Measurements from ENCODE around the gene PCBP3. TPM values are rescaled to one million over a fixed set of nuclear protein-coding genes. Genes with fewer than 3 reads are reported as not detected.

The PCBP3 gene
- total and polyA plus RNA-seq, 2 donors (not counting 3 experiments of a cell fraction or from before 2014, with no cell fraction given) = 0.06 to 1.1 TPM

GRCh38 chr21:45876381-45877170, 233.1 kb downstream of the PCBP3 start:
- no peak for FAIRE-seq
- intact Hi-C loops (cut with micrococcal nuclease) (no loop called here), dilution Hi-C loops (cut with MboI; ENCODE audit: extremely low pct_ligation_motif_present, low sequenced_read_pairs) (no loop called here)
- no peak for DNase-seq (ENCODE audit: low read depth, low spot score)
- no peaks in the 10 kb centered on the region for H3K9me1 ChIP-seq (replicated peaks; ENCODE audit: control insufficient read depth, extremely low read depth, insufficient read depth, low read length)
- H2AFZ ChIP-seq (ENCODE audit: low read depth, low read length) = no peak overlapping the region
- H3K9ac ChIP-seq (replicated peaks; ENCODE audit: extremely low read depth, insufficient read depth, low read length) = no peak overlapping the region
- H3K79me2 ChIP-seq (ENCODE audit: control insufficient read depth, insufficient read depth, low read length) = no peaks in the 10 kb centered on the region
- H3K4me1 ChIP-seq (ENCODE audit: control insufficient read depth, extremely low read depth, insufficient read depth, low read length) = no peaks in the 10 kb centered on the region
- no peaks in the 10 kb centered on the region for H3K27me3 ChIP-seq (ENCODE audit: control insufficient read depth in 2 of 2, insufficient read depth in 2 of 2, low read length in 2 of 2)
- no peak overlapping the region for H3K4me3 ChIP-seq (replicated peaks in 1 of 3; ENCODE audit: insufficient read depth in 1 of 3, low read depth in 1 of 3, low read length in 3 of 3)
- no peak overlapping the region for H3K4me2 ChIP-seq (ENCODE audit: insufficient read depth, low read length)
- no peaks in the 10 kb centered on the region for H4K20me1 ChIP-seq (replicated peaks; ENCODE audit: control insufficient read depth, extremely low read depth, insufficient read depth, low read length)
- BruUV-seq (replicated peaks) = no TSS peak
- ChIA-PET CTCF (no interaction called here), POLR2A (no interaction called here)
- no peak for TF ChIP-seq MAX (IDR thresholded peaks at IDR 0.05; ENCODE audit: insufficient read depth, insufficient read length)
- TF ChIP-seq JUN (IDR thresholded peaks at IDR 0.05; ENCODE audit: borderline replicate concordance, insufficient read depth, insufficient read length, low read depth) = no peak
- no peak for TF ChIP-seq MYC (IDR thresholded peaks at IDR 0.05; ENCODE audit: low read depth, low read length)
- no peak for TF ChIP-seq POLR2AphosphoS5 (IDR thresholded peaks at IDR 0.05; ENCODE audit: insufficient read depth, low read depth, low read length)
- TF ChIP-seq CTCF (IDR thresholded peaks at IDR 0.05; ENCODE audit: extremely low read depth in 1 of 2, insufficient read depth in 1 of 2, low read depth in 1 of 2, low read length in 2 of 2) = no peak
- TF ChIP-seq EZH2 (IDR thresholded peaks at IDR 0.05; ENCODE audit: borderline replicate concordance, low read depth, low read length, severe bottlenecking) = no peak
- TF ChIP-seq POLR2A (IDR thresholded peaks at IDR 0.05; ENCODE audit: low read depth, low read length) = no peak
- no peak for TF ChIP-seq GATA2 (IDR thresholded peaks at IDR 0.05; ENCODE audit: insufficient read depth, insufficient read length, low read depth, low read length)
- no peak for TF ChIP-seq FOS (IDR thresholded peaks at IDR 0.05; ENCODE audit: borderline replicate concordance, insufficient read depth, low read length)
- H3K36me3 ChIP-seq (ENCODE audit: control insufficient read depth in 2 of 2, extremely low read depth in 1 of 2, insufficient read depth in 2 of 2, low read length in 2 of 2) = no peaks in the 10 kb centered on the region
- H3K9me3 ChIP-seq (replicated peaks; ENCODE audit: control insufficient read depth, insufficient read depth, low read length) = no peaks in the 10 kb centered on the region
- H3K27ac ChIP-seq (ENCODE audit: insufficient read depth, low read depth, low read length) = no peak overlapping the region

All from endothelial cell of umbilical vein (primary cell).